Measurements from ENCODE around the gene MIER3.

MIER3 gene

GRCh38 chr5:56898213-56898612, 53.7 kb downstream of the MIER3 start:
- Histone ChIP-seq H3K36me3 (ENCODE audit: insufficient read depth, low read length) (no peaks in the 10 kb centered on the region; the same call in 1 of the 2 replicates), H3K9me3 (ENCODE audit: control insufficient read depth, insufficient read depth, low read length) (no peaks in the 10 kb centered on the region), H3K9ac (ENCODE audit: low read depth, low read length) (no peak overlapping the region), H3K4me1 (ENCODE audit: insufficient read depth, low read length) (no peaks in the 10 kb centered on the region)

GRCh38 chr5:56896763-56897162, 55.2 kb downstream of the MIER3 start:
- no peak overlapping the region for H3K9ac ChIP-seq (ENCODE audit: low read depth, low read length)
- H3K36me3 ChIP-seq (ENCODE audit: insufficient read depth, low read length), result no peaks in the 10 kb centered on the region; the same call in 1 of the 2 replicates
- no peaks in the 10 kb centered on the region for H3K9me3 ChIP-seq (ENCODE audit: control insufficient read depth, insufficient read depth, low read length)
- H3K4me1 ChIP-seq (ENCODE audit: insufficient read depth, low read length), result no peaks in the 10 kb centered on the region

- H3K36me3 ChIP-seq (ENCODE audit: insufficient read depth, low read length), result no peaks in the 10 kb centered on the region; the same call in 1 of the 2 replicates
- no peaks in the 10 kb centered on the region for H3K4me1 ChIP-seq (ENCODE audit: insufficient read depth, low read length)
- no peak overlapping the region for H3K9ac ChIP-seq (ENCODE audit: low read depth, low read length)
- no peaks in the 10 kb centered on the region for H3K9me3 ChIP-seq (ENCODE audit: control insufficient read depth, insufficient read depth, low read length)
Observed at GRCh38 chr5:56893251-56893951, 58.5 kb downstream of the MIER3 start.

GRCh38 chr5:56881571-56881970, 70.4 kb downstream of the MIER3 start:
- Histone ChIP-seq H3K36me3 (ENCODE audit: insufficient read depth, low read length) (peaks cover 9% of the 10 kb centered on the region), H3K4me1 (ENCODE audit: insufficient read depth, low read length) (no peaks in the 10 kb centered on the region), H3K9me3 (ENCODE audit: control insufficient read depth, insufficient read depth, low read length) (no peaks in the 10 kb centered on the region), H3K9ac (ENCODE audit: low read depth, low read length) (no peak overlapping the region)

GRCh38 chr5:56876327-56876726, 75.6 kb downstream of the MIER3 start:
- Histone ChIP-seq H3K9ac (ENCODE audit: low read depth, low read length) (no peak overlapping the region), H3K36me3 (ENCODE audit: insufficient read depth, low read length) (no peaks in the 10 kb centered on the region; the same call in none of the 2 replicates), H3K4me1 (ENCODE audit: insufficient read depth, low read length) (no peaks in the 10 kb centered on the region), H3K9me3 (ENCODE audit: control insufficient read depth, insufficient read depth, low read length) (no peaks in the 10 kb centered on the region)

- no peaks in the 10 kb centered on the region; the same call in 1 of the 2 replicates for H3K36me3 ChIP-seq (ENCODE audit: insufficient read depth, low read length)
- no peaks in the 10 kb centered on the region for H3K4me1 ChIP-seq (ENCODE audit: insufficient read depth, low read length)
- no peak overlapping the region for H3K9ac ChIP-seq (ENCODE audit: low read depth, low read length)
- H3K9me3 ChIP-seq (ENCODE audit: control insufficient read depth, insufficient read depth, low read length), result no peaks in the 10 kb centered on the region
Observed at GRCh38 chr5:56873056-56873455, 78.9 kb downstream of the MIER3 start.

GRCh38 chr5:56871777-56872176, 80.1 kb downstream of the MIER3 start:
- no peaks in the 10 kb centered on the region for H3K4me1 ChIP-seq (ENCODE audit: insufficient read depth, low read length)
- no peaks in the 10 kb centered on the region; the same call in 1 of the 2 replicates for H3K36me3 ChIP-seq (ENCODE audit: insufficient read depth, low read length)
- no peaks in the 10 kb centered on the region for H3K9me3 ChIP-seq (ENCODE audit: control insufficient read depth, insufficient read depth, low read length)
- H3K9ac ChIP-seq (ENCODE audit: low read depth, low read length), result no peak overlapping the region

Measured in ES-I3 (cell line).